Measurements from ENCODE around the gene HRH4. TPM values are rescaled to one million over a fixed set of nuclear protein-coding genes. Genes with fewer than 3 reads are reported as not detected.
A peak's percentile ranks its signal among the peaks of the same experiment; 100 is the strongest.

HRH4 gene
- total RNA-seq, 2 experiments from 2014 or later: not detected

DNA sequence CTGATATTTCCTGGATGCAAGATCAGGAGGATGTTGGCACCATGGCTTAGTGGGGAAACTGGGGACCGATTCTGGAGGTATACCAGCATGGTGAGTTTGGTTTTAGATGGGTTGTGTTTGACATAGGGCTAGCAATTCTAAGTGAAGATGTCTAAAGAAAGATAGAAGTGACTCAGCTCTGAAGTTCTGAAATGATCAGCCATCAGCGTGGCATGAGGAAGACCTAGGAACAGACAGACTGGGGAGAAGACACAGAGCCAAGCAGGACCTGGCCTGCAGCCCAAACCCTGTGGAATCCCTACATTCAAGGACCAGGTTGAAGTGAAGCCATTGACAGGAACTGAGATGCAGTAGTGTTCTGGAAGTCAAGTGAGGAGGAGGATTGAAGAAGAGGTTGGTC, 39.8 kb downstream of the HRH4 start:
- H3K4me1 Mint-ChIP-seq: peaks cover 2% of the 10 kb centered on the region
- H3K4me3 Mint-ChIP-seq: no peak overlapping the region
- no peak overlapping the region for H3K27ac Mint-ChIP-seq
- DNase-seq (no peak), ATAC-seq (no peak)
- H3K27me3 Mint-ChIP-seq: peaks cover 6% of the 10 kb centered on the region
- CTCF ChIA-PET: interaction anchor here (2.0 kb wide), 1 partner anchor 11 kb away, joined by 8 read pairs; no protein-coding TSS in a partner anchor
- no peaks in the 10 kb centered on the region for H3K9me3 Mint-ChIP-seq (ENCODE audit: low read depth)
- H3K36me3 Mint-ChIP-seq: no peaks in the 10 kb centered on the region

DNA sequence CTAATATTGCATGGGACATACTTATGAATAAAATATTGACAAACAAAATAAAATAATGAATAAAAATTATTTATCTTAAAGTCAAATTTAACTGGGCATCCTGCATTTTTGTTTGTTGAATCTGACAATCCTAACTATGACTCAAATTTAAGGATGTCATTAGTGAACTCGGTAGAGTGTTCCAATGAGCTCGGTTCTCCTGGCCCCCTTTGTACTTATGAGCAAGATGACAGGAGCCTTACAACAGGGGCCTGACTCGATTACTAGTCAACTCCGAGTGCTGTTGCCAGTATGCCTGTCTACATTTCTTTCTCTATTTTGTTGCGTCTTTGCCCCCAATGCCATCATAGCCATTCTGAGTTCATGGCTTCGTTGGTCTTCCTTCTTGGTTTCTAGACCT, 40.3 kb downstream of the HRH4 start:
- CTCF ChIA-PET: no interaction called here
- no peak for DNase-seq
- H3K9me3 Mint-ChIP-seq (ENCODE audit: low read depth): no peaks in the 10 kb centered on the region
- no peak for ATAC-seq
- H3K36me3 Mint-ChIP-seq: no peaks in the 10 kb centered on the region
- H3K27ac Mint-ChIP-seq: no peak overlapping the region
- H3K27me3 Mint-ChIP-seq: peaks cover 3% of the 10 kb centered on the region
- H3K4me1 Mint-ChIP-seq: peaks cover 2% of the 10 kb centered on the region
- no peak overlapping the region for H3K4me3 Mint-ChIP-seq

DNA sequence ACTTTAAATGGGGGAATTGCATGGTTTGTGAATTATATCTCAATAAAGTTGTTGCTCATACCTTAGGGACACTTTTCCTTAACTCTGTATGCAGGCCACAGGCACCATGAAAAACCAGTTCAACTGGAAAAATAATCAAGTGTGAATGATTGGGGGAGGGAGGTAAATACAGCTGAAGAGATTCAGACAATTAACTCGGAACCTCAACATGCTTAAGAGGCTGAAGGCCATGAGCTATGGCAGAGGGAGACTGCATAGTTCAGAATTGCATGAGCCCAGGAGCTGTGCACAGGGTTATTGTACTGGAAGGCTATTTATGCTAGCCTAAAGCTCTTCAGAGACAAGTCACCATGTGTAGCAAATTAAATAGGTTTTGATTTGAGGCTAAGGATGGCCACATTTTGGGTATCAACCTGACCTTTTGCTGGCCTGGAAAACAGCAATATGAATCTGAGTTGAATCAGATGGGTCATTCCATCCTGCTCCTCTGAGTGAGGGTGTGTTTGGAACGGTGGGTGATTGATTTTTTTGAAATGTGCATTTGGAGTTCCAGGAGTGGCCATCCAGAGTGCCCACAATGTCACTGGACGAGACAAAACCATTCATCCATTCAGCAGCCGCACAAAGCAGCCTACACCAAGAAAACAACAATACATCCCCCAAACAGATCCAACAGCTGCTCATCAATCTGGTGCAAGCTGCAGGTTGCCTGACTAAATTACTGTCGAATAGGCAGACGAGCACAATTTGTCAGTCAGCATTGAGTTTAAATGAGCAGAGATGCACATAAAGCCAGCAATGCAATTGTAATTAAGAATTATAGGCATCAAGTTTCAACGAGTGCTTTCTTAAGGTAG, 42.5 kb downstream of the HRH4 start:
- H3K4me3 Mint-ChIP-seq: no peak overlapping the region
- H3K36me3 Mint-ChIP-seq: no peaks in the 10 kb centered on the region
- peaks cover 2% of the 10 kb centered on the region for H3K4me1 Mint-ChIP-seq
- CTCF ChIA-PET: no interaction called here
- DNase-seq (no peak), ATAC-seq (no peak)
- H3K9me3 Mint-ChIP-seq (ENCODE audit: low read depth): no peaks in the 10 kb centered on the region
- H3K27ac Mint-ChIP-seq: no peak overlapping the region
- H3K27me3 Mint-ChIP-seq: no peaks in the 10 kb centered on the region

DNA sequence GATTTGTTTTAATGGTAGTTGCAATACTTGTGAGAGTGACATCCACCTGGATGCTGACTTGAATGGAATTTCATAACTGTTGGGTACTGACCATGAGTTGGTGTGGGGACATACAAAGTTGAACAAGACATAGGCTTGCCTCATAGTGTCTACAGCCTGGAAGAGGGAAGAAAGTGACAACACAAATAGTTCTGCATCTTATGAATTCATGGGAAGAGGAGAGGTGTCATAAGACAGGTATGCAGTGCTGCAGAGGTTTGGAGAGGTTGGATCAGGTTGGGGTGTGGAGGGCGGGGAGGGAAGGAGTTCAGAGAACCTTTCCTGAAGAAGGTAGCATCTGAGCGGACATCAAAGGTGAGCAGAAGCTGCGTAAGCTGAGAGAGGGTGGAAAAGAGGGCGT, 44.0 kb downstream of the HRH4 start:
- ATAC-seq: no peak
- H3K36me3 Mint-ChIP-seq: no peaks in the 10 kb centered on the region
- no peak overlapping the region for H3K4me3 Mint-ChIP-seq
- H3K9me3 Mint-ChIP-seq (ENCODE audit: low read depth): no peaks in the 10 kb centered on the region
- peaks cover 2% of the 10 kb centered on the region for H3K4me1 Mint-ChIP-seq
- H3K27me3 Mint-ChIP-seq: no peaks in the 10 kb centered on the region
- no peak overlapping the region for H3K27ac Mint-ChIP-seq
- DNase-seq: no peak
- CTCF ChIA-PET: interaction anchor here (2.0 kb wide), 1 partner anchor 10 kb away, joined by 8 read pairs; no protein-coding TSS in a partner anchor

DNA sequence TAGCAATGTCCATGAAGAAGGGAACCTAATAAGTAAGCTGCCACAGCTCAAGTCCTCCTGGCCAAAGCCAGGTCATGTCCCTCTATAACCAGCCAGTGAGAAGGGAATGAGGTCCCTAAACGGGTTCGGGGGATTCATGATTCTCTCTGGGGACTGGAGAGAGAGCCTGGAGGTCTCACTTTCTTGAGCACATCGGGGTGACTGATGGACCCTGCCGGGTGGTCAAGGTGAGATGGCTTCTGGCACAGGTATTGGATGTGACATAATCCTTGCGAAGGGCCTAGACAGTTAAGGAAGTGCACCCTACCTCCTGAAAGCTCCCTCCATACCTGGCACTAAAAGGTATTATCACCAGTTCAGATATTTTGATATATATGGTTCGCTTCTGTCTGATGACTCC, 45.7 kb downstream of the HRH4 start:
- no peaks in the 10 kb centered on the region for H3K9me3 Mint-ChIP-seq (ENCODE audit: low read depth)
- no peak overlapping the region for H3K4me3 Mint-ChIP-seq
- H3K27ac Mint-ChIP-seq: no peak overlapping the region
- no peaks in the 10 kb centered on the region for H3K36me3 Mint-ChIP-seq
- DNase-seq (no peak), ATAC-seq (no peak)
- CTCF ChIA-PET: interaction anchor here (2.0 kb wide), 1 partner anchor 8 kb away, joined by 8 read pairs; no protein-coding TSS in a partner anchor
- no peaks in the 10 kb centered on the region for H3K27me3 Mint-ChIP-seq
- H3K4me1 Mint-ChIP-seq: no peaks in the 10 kb centered on the region

DNA sequence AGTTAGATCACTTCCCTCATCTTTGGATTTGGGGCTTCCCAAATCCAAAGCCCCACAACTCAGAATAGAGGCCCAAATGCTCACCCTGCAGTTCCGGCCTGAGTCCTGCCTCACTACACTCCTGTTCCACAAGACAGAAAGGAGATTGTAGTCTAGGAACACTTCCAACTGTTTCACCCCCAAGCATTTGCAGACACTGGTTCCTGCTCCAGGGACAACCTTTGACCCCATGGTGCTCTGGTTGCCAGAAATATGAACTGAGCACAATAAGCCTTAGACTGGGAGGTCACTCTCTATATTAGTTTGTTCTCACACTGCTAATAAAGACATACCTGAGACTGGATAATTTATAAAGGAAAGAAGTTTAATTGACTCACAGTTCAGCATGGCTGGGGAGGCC, 49.0 kb downstream of the HRH4 start:
- CTCF ChIA-PET: no interaction called here
- H3K36me3 Mint-ChIP-seq: no peaks in the 10 kb centered on the region
- no peaks in the 10 kb centered on the region for H3K4me1 Mint-ChIP-seq
- ATAC-seq (no peak), DNase-seq (no peak)
- no peaks in the 10 kb centered on the region for H3K9me3 Mint-ChIP-seq (ENCODE audit: low read depth)
- H3K27ac Mint-ChIP-seq: no peak overlapping the region
- no peaks in the 10 kb centered on the region for H3K27me3 Mint-ChIP-seq
- no peak overlapping the region for H3K4me3 Mint-ChIP-seq

DNA sequence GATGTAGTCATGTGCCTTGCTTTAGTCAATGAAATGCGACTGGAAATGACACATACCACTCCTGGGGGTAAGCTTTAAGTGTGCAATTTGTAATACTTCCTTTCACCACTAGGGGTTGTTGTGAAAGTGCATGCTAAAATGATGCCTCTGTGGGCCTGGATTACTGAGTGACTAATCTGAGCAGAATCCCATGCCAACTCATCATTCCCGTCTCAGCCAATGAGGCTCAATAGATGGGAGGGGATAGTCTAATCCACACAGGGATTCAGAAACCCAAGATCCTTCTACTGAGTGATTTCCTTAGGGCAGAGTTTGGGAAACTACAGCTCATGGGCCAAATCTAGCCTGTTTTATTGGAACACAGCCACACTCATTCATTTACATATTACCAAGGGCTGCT, 54.0 kb downstream of the HRH4 start:
- Mint-ChIP-seq H3K4me1 (no peaks in the 10 kb centered on the region), H3K4me3 (no peak overlapping the region), H3K9me3 (ENCODE audit: low read depth) (no peaks in the 10 kb centered on the region), H3K36me3 (no peaks in the 10 kb centered on the region), H3K27me3 (no peaks in the 10 kb centered on the region), H3K27ac (no peak overlapping the region)
- CTCF ChIA-PET: interaction anchor here (1.0 to 1.8 kb wide), 9 partner anchors 9 to 338 kb away, joined by 3 to 9 read pairs (median 4); no protein-coding TSS in a partner anchor
- ATAC-seq (peak; percentile 53), DNase-seq (no peak)

DNA sequence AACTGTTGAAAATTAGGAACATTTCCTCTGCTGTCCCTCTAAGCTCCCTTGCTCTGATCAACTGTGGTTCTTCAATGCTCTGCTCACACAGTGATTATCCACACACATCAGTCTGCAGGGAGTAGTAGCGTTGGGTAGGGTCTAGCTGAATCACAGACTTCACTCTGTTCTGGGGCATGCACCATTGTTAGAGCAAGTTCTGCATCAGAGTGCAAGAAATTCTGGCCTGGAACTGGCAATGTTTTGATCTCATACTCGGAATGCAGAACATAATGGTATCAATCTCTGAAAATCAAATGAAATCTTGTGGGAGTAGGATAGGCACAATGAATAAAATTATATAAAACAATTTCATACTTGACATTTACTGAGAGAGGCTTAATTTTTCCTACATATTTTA, 55.3 kb downstream of the HRH4 start:
- Mint-ChIP-seq H3K36me3 (no peaks in the 10 kb centered on the region), H3K4me1 (no peaks in the 10 kb centered on the region), H3K4me3 (no peak overlapping the region), H3K9me3 (ENCODE audit: low read depth) (no peaks in the 10 kb centered on the region), H3K27ac (no peak overlapping the region), H3K27me3 (no peaks in the 10 kb centered on the region)
- CTCF ChIA-PET: interaction anchor here (0.6 kb wide), 1 partner anchor 1454 kb away, joined by 3 read pairs; no protein-coding TSS in a partner anchor
- ATAC-seq: no peak
- DNase-seq: no peak

DNA sequence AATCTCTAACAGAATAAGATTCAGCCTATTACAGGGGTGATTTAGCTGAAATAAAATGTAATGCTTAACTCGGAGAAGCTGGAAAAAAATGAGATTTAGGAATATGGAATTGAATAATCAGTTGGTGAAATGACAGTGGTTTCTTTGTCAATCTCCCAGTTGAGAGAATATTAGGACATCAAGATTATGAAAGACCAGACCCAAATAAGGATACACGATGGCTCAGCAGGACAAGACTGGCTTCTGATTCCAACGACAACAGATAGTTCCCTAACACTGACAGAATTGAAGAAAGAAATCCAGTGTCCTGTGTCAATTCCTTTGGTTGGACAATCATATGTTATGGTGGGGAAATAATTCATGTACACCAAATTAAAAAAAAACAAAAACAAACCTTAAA, 55.8 kb downstream of the HRH4 start:
- CTCF ChIA-PET: interaction anchor here (0.6 kb wide), 1 partner anchor 1453 kb away, joined by 3 read pairs; no protein-coding TSS in a partner anchor
- Mint-ChIP-seq H3K4me1 (no peaks in the 10 kb centered on the region), H3K9me3 (ENCODE audit: low read depth) (no peaks in the 10 kb centered on the region), H3K36me3 (no peaks in the 10 kb centered on the region), H3K27me3 (no peaks in the 10 kb centered on the region), H3K27ac (no peak overlapping the region), H3K4me3 (no peak overlapping the region)
- no peak for ATAC-seq
- DNase-seq: no peak

DNA sequence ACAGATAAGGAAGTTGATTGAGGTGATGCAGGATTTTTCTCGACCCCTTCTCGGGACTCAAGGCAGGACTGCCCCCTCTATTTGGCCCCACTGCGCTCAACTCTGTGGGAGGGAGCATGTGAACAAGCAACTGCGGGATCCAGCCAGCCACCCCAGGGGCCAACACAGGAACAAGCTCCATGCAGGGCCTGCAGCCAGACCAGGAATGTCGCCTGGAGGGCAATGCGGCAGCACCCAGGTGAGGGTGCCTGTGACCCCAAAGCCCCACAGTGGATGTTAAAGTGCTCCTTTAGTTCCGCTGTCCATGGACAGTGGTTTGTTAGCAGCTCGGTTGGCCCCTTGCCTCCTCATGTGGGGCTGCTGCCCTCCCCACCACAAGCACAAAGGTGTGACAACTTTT, 57.1 kb downstream of the HRH4 start:
- ATAC-seq: no peak
- DNase-seq: no peak
- Mint-ChIP-seq H3K9me3 (ENCODE audit: low read depth) (no peaks in the 10 kb centered on the region), H3K27me3 (no peaks in the 10 kb centered on the region), H3K36me3 (no peaks in the 10 kb centered on the region), H3K4me1 (no peaks in the 10 kb centered on the region), H3K4me3 (no peak overlapping the region), H3K27ac (no peak overlapping the region)
- CTCF ChIA-PET: no interaction called here

DNA sequence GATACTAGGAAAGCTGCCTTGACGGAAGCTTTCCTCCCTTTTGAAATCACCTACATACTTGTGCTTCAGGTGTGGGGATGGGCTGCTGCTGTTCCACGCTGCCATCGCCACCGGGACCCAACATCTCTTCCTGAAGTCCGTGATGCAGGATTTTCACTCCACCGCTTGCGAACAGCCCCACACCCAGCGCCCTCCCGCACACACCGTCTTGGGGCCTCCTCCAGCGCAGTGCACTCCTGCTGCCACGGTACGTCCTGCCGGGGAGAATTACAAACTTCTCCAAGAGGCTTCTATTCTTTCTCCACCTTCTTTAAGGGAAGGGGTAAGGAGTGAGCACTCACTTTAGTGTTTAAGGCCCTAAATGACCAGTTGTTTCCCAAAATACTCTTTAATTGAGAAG, 58.2 kb downstream of the HRH4 start:
- H3K9me3 Mint-ChIP-seq (ENCODE audit: low read depth): no peaks in the 10 kb centered on the region
- ATAC-seq (no peak), DNase-seq (no peak)
- CTCF ChIA-PET: no interaction called here
- H3K36me3 Mint-ChIP-seq: no peaks in the 10 kb centered on the region
- H3K4me3 Mint-ChIP-seq: no peak overlapping the region
- no peak overlapping the region for H3K27ac Mint-ChIP-seq
- no peaks in the 10 kb centered on the region for H3K27me3 Mint-ChIP-seq
- H3K4me1 Mint-ChIP-seq: no peaks in the 10 kb centered on the region

Other genes with a start within 250 kb of the HRH4 start
- under 1 TPM; 0.32 to 0.68 TPM for gene OSBPL1A, start 62.8 kb upstream of the HRH4 start, total RNA-seq
- gene IMPACT, start 34.0 kb upstream of the HRH4 start, total RNA-seq: 1 to 10 TPM; 6.7 to 9.3 TPM

Measured in activated CD8-positive, alpha-beta memory T cell treated with anti-CD3 and anti-CD28 coated beads, Interleukin-2, amount 10 ng/mL, durations not matched to agents 7 days and 5 days (primary cell).